Small intestine (tissue), 7 donors: ENCODE data around the gene SLC10A1. TPM values are rescaled to one million over a fixed set of nuclear protein-coding genes. Genes with fewer than 3 reads are reported as not detected.
A peak's percentile ranks its signal among the peaks of the same experiment; 100 is the strongest.

Experiments used
- DNase-seq, 2 donors: peaks; one replicate each; pipeline versions ENCODE4 v3.0.0 to v3.0.0-alpha.2; 2013
- FAIRE-seq: peaks from 2 replicates; lab custom pipeline; 2012; peaks lifted over from hg19 to GRCh38; lab: Jason Lieb, UNC
- H3K27ac ChIP-seq, 3 donors: one replicate each; pipeline ENCODE4 v1.5.1; 2013; ENCODE audit warnings: low read length in 2 of 3, mild to moderate bottlenecking in 2 of 3, control low read depth in 1 of 3, inconsistent platforms in 1 of 3, low read depth in 1 of 3, moderate library complexity in 1 of 3
- H3K27me3 ChIP-seq, 3 donors: one replicate each; pipeline ENCODE4 v1.6.1; 2013; ENCODE audit warnings: low read length in 3 of 3, inconsistent platforms in 1 of 3; ENCODE audit not compliant: control insufficient read depth in 3 of 3, insufficient read depth in 3 of 3
- H3K36me3 ChIP-seq, 3 donors: one replicate each; pipeline ENCODE4 v1.6.1; 2013; ENCODE audit warnings: low read length in 3 of 3, inconsistent platforms in 1 of 3, low read depth in 1 of 3, mild to moderate bottlenecking in 1 of 3, moderate library complexity in 1 of 3; ENCODE audit not compliant: control insufficient read depth in 3 of 3, insufficient read depth in 2 of 3
- H3K4me1 ChIP-seq, 3 donors: one replicate each; pipeline ENCODE4 v1.6.1; 2013; ENCODE audit warnings: low read length in 2 of 3, inconsistent platforms in 1 of 3, low read depth in 1 of 3, mild to moderate bottlenecking in 1 of 3, moderate library complexity in 1 of 3; ENCODE audit not compliant: control insufficient read depth in 3 of 3, insufficient read depth in 2 of 3
- H3K4me3 ChIP-seq, 3 donors: one replicate each; pipeline ENCODE4 v1.5.1; 2013; ENCODE audit warnings: low read length in 3 of 3, control low read depth in 1 of 3, inconsistent platforms in 1 of 3, low read depth in 1 of 3, mild to moderate bottlenecking in 1 of 3, moderate library complexity in 1 of 3
- H3K9me3 ChIP-seq, 2 donors: one replicate each; pipeline ENCODE4 v1.6.1; 2013; ENCODE audit warnings: low read depth in 1 of 2, low read length in 1 of 2; ENCODE audit not compliant: control insufficient read depth in 2 of 2, insufficient read depth in 1 of 2
- WGBS, 3 donors: extraction: QIAGEN DNeasy Blood & Tissue Kit; methylation state at CpG; one replicate each; pipeline ENCODE4 v1.1.7; 2013; 5-methylcytosine and 5-hydroxymethylcytosine counted together
- polyA plus RNA-seq, 4 donors: library from polyadenylated mRNA; stranded (reverse) in 3 of 4; unstranded in 1 of 4; fragments of 200-250 nt in 3 of 4; fragments of 120-200 nt in 1 of 4; gene quantifications; one replicate each; pipeline versions ENCODE4 v1.2.1 to v1.2.3, GENCODE V29; 2013
- donor health status: healthy with polysubstance abuse.
- donor health status: control.
- donor health status: control.
- donor health status: Bipolar disorder and iron deficiency.
- donor health status: healthy.

The SLC10A1 gene
- polyA plus RNA-seq, 4 donors = 0.04 to 0.12 TPM; not detected in 2

DNA sequence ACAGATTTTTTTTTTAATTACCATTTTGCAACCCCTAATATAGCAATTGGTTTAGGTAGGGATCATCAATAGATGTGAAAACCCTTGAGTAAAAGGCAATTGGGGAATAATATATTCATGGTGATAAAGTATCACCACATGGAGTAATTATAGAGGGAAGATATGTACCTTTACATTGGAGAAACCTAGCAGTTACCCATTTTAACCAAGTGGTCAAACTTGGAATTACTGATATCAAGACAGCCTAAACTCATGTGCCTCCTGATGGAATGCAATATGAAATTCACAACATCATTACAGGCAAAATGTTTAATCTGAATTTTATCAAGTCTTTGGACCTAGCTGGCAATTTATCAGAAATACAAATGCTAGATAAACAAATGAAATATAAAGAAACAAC, 6.7 kb upstream of the SLC10A1 start:
- Histone ChIP-seq H3K4me3 (no peak overlapping the region), H3K27me3 (peaks cover 0 to 2% (median 0%) of the 10 kb centered on the region in 3 donors), H3K27ac (no peak overlapping the region), H3K9me3 (no peaks in the 10 kb centered on the region), H3K4me1 (peaks cover 0 to 2% (median 0%) of the 10 kb centered on the region in 3 donors), H3K36me3 (no peaks in the 10 kb centered on the region)
- no peak for FAIRE-seq
- no peak for DNase-seq

DNA sequence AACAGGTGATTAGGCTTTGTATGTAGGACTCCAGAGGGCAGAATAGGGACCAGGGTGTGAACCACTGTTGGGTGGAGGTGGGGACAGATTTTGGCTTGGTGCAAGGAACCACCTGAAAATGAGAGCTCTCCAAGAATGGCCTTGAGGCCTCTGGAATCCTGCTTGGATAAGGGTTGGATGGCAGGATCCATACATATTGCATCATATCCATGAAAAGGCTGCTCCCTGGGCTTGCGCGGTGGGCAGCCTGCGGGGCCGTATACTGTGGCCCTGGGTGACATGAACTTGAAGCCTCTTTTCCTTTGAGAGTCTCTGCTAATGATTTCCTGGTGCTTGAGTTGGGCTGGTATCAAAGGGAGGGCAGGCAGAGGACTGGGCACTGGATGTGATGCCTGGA, 1.3 kb upstream of the SLC10A1 start:
- no peak overlapping the region for H3K27ac ChIP-seq
- no peak for FAIRE-seq
- WGBS, 3 donors = 87 to 93% (median 87%) methylated on average over 4 of the region's 4 CpGs

DNA sequence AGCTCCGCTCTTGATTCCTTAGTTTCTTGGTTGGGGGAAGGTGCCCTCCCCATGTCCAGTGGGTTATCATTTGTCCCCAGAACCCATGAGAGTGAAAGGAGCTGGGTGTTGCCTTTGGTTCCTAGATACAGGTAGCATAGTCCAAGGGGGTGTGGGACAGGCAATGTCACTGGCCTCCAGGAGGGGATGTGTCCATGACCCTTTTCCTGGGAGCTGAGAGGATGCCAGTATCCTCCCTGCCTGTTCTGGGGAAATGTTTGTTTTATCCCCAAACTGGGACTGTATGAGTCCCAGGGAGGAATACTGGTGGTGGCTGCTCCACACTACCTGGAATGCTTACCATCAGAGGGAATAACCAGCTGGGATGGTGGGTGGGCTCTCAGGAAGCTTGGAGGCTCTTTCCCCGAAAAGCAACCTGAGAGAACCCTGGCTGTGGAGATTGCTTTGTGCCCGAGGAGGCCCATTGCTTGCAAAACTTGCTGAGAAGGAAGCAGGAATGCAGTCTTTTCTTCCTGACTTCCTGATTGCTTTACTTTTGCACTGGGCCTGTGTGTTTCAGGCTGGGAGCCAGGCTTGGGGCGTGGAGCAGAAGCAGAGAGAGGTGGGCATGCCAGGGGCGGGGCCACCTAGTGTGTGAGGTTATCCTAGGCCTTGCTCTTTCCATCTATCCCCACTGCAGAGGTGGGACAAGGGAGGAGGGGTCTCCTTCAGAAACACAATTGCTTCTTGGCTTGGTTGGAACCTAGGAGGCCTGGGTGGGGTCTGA, 715 bp upstream of the SLC10A1 start:
- DNase-seq (peak; percentile 31 to 43), FAIRE-seq (no peak)
- no peaks in the 10 kb centered on the region for H3K9me3 ChIP-seq
- no peak overlapping the region for H3K4me3 ChIP-seq
- H3K27ac ChIP-seq = peak overlapping the region in 2 of 3 donors; percentile 32 to 38
- no peaks in the 10 kb centered on the region for H3K36me3 ChIP-seq
- WGBS, 3 donors = 53 to 65% (median 56%) methylated on average over 5 of the region's 5 CpGs
- peaks cover 0 to 13% (median 5%) of the 10 kb centered on the region in 3 donors for H3K4me1 ChIP-seq
- H3K27me3 ChIP-seq = peaks cover 0 to 2% (median 0%) of the 10 kb centered on the region in 3 donors

More for the DNA sequence above, 1.3 kb upstream of the SLC10A1 start:
- H3K36me3 ChIP-seq = no peaks in the 10 kb centered on the region
- H3K4me1 ChIP-seq = peaks cover 0 to 13% (median 5%) of the 10 kb centered on the region in 3 donors
- peaks cover 0 to 2% (median 0%) of the 10 kb centered on the region in 3 donors for H3K27me3 ChIP-seq
- no peak overlapping the region for H3K4me3 ChIP-seq
- no peaks in the 10 kb centered on the region for H3K9me3 ChIP-seq
- DNase-seq = no peak

DNA sequence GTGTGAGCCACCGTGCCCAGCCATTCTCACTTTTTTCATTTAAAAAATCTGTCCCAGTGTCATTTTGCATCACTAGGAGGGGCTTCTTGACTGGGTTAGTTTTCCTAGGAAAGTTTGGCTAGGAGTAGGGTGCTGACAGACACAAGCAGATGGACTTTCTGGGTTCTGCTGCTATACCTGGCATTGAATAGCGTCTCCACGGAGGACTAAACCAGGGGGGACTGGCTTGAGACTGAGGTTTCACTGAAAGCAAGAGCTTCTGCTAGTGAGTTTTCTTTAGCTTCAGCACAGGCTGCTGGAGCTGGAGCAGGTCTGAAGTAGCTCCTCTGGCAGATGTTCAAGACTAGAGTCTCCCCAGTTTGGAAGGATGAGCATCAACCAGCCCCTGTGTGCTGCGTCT, 1.4 kb downstream of the SLC10A1 start:
- FAIRE-seq (no peak), DNase-seq (no peak)
- H3K4me3 ChIP-seq = no peak overlapping the region
- no peaks in the 10 kb centered on the region for H3K9me3 ChIP-seq
- H3K36me3 ChIP-seq = no peaks in the 10 kb centered on the region
- no peak overlapping the region for H3K27ac ChIP-seq
- peaks cover 0 to 13% (median 5%) of the 10 kb centered on the region in 3 donors for H3K4me1 ChIP-seq
- WGBS, 3 donors = 87 to 100% (median 94%) methylated on average over 4 of the region's 4 CpGs
- H3K27me3 ChIP-seq = no peaks in the 10 kb centered on the region

DNA sequence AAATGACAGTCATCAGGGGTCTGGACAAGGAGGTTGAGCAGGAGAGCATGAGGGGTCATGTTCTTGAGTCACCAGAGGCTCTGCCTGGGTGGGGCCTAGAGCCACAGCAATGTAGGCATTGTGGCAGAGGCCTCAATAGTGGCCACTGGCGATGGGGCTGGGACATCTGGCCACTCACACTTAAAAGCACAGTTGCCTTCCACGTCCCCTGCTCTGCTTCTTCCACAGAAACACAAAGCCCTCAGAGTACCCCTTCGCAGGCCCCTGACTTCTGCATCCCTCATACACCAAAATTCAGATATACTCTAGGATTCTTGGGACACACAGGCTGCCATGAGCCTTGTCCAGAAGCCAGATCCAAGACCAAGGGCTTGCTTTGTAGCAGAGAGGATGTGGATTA, 2.2 kb downstream of the SLC10A1 start:
- 92 to 100% (median 92%) methylated on average over 3 of the region's 3 CpGs for WGBS, 3 donors
- Histone ChIP-seq H3K4me1 (peaks cover 0 to 13% (median 5%) of the 10 kb centered on the region in 3 donors), H3K27me3 (no peaks in the 10 kb centered on the region), H3K4me3 (no peak overlapping the region), H3K9me3 (no peaks in the 10 kb centered on the region), H3K36me3 (no peaks in the 10 kb centered on the region), H3K27ac (no peak overlapping the region)
- DNase-seq (no peak), FAIRE-seq (no peak)

DNA sequence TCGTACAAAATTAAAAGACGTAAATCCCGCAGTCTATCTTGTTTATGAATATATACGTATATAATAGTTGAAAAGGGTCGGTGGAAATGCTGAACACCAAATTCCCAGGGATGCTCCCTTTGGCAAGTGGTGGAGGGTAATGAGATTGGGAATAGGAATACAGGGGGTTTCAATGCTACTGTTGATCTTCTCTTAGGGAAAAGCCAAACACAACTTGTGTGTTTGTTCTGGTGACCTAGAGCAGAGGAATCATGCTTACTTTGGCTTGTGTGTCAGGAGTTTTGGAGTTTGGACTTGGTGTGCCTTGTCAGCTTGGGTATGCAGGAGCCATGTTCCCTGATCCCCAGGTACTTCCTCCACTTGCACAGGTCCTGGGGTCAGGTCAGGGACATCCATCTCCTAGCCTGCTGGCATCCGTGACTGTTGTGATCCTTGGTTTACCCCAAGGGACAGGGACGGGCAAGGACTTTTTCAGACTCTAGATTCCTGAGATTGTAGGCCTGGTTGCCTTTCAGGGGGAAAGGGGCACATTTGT, 4.1 kb downstream of the SLC10A1 start:
- DNase-seq = peak in 1 of 2 donors; percentile 18
- WGBS, 3 donors = 94 to 95% (median 94%) methylated on average over 7 of the region's 7 CpGs
- no peak overlapping the region for H3K4me3 ChIP-seq
- FAIRE-seq = no peak
- no peaks in the 10 kb centered on the region for H3K27me3 ChIP-seq
- no peak overlapping the region for H3K27ac ChIP-seq
- H3K4me1 ChIP-seq = peaks cover 0 to 9% (median 5%) of the 10 kb centered on the region in 3 donors
- no peaks in the 10 kb centered on the region for H3K36me3 ChIP-seq
- H3K9me3 ChIP-seq = no peaks in the 10 kb centered on the region

DNA sequence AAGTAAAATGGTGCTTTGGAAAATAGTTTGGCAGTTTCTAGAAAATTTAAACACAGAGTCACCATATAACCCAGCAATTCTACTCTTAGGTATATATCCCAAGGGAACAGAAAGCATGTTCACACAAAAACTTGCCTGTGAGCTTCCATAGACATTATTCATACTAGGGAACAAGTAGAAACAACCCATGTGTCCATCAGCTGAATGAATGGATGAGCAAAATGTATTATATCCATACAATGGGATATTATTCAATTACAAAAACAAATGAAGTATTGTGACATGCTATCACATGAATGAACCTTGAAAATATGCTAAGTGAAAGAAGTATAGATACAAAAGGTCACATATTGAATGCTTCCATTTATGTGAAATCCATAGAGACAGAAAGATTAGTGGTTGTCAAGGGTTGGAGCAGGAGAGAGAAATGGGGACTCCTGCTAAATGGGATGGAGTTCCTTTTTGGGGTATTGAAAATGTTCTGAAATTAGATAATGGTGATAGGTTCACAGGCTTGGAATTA, 7.9 kb downstream of the SLC10A1 start:
- DNase-seq = no peak
- H3K27me3 ChIP-seq = no peaks in the 10 kb centered on the region
- peaks cover 0 to 3% (median 0%) of the 10 kb centered on the region in 3 donors for H3K36me3 ChIP-seq
- H3K9me3 ChIP-seq = no peaks in the 10 kb centered on the region
- H3K27ac ChIP-seq = no peak overlapping the region
- H3K4me3 ChIP-seq = no peak overlapping the region
- FAIRE-seq = no peak
- no peaks in the 10 kb centered on the region for H3K4me1 ChIP-seq

DNA sequence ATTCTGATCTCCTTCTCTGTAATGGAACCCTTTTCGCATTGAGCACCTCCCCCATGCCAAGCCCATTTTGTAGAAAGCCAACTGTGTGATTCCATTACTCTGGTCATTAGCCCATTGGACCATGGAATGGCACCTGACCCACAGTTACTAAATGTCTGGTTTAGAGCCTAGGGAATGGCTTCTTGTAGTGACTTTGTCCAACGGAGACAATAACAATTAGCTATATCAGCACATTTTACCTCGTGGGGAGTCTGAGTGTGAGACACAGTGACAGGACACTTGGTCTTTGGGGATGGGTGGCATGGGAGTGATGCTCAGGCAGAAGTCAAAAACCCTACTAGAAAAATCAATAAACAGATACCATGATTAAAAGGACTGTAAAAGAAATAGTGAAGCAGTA, 10.4 kb downstream of the SLC10A1 start:
- H3K27ac ChIP-seq = no peak overlapping the region
- H3K4me1 ChIP-seq = no peaks in the 10 kb centered on the region
- no peaks in the 10 kb centered on the region for H3K27me3 ChIP-seq
- H3K36me3 ChIP-seq = peaks cover 0 to 3% (median 0%) of the 10 kb centered on the region in 3 donors
- no peaks in the 10 kb centered on the region for H3K9me3 ChIP-seq
- no peak for FAIRE-seq
- DNase-seq = no peak
- no peak overlapping the region for H3K4me3 ChIP-seq
- 92 to 99% (median 94%) methylated on average over 3 of the region's 3 CpGs for WGBS, 3 donors
